Measurements from ENCODE around the gene HOXC5. TPM values are rescaled to one million over a fixed set of nuclear protein-coding genes. Genes with fewer than 3 reads are reported as not detected.

HOXC5 gene
- total RNA-seq, 1 experiment from 2014 or later = not detected

GRCh38 chr12:53988541-53989226, 44.2 kb upstream of the HOXC5 start:
- H3K36me3 Mint-ChIP-seq (ENCODE audit: insufficient read depth, unreplicated experiment) = peaks cover 24% of the 10 kb centered on the region
- H3K27ac Mint-ChIP-seq (ENCODE audit: unreplicated experiment) = no peak overlapping the region
- DNase-seq = no peak
- H3K4me1 Mint-ChIP-seq (ENCODE audit: low read depth, unreplicated experiment) = peaks cover 24% of the 10 kb centered on the region
- no peaks in the 10 kb centered on the region for H3K9me3 Mint-ChIP-seq (ENCODE audit: low read depth, unreplicated experiment)
- no peak for TF ChIP-seq CTCF (IDR thresholded peaks at IDR 0.05; ENCODE audit: unreplicated experiment)
- intact Hi-C loops (cut with micrococcal nuclease; ENCODE audit: unreplicated experiment) = loop anchor here (1.0 kb wide), 1 partner anchor 221 kb away; no protein-coding TSS in a partner anchor
- H3K27me3 Mint-ChIP-seq (ENCODE audit: unreplicated experiment) = peaks cover 100% of the 10 kb centered on the region
- peak overlapping the region; percentile 10 for H3K4me3 Mint-ChIP-seq (ENCODE audit: low read depth, unreplicated experiment)
- CTCF ChIA-PET = interaction anchor here (0.6 to 1.8 kb wide), 4 partner anchors 185 to 231 kb away, joined by 4 to 9 read pairs (median 6); no protein-coding TSS in a partner anchor
- BruUV-seq (replicated peaks) = no TSS peak

GRCh38 chr12:53989227-53990113, 43.4 kb upstream of the HOXC5 start:
- Mint-ChIP-seq H3K27ac (ENCODE audit: unreplicated experiment) (no peak overlapping the region), H3K4me3 (ENCODE audit: low read depth, unreplicated experiment) (peak overlapping the region; percentile 10), H3K27me3 (ENCODE audit: unreplicated experiment) (peaks cover 100% of the 10 kb centered on the region), H3K4me1 (ENCODE audit: low read depth, unreplicated experiment) (peaks cover 32% of the 10 kb centered on the region), H3K36me3 (ENCODE audit: insufficient read depth, unreplicated experiment) (peaks cover 18% of the 10 kb centered on the region), H3K9me3 (ENCODE audit: low read depth, unreplicated experiment) (no peaks in the 10 kb centered on the region)
- CTCF ChIA-PET = interaction anchor here (0.7 to 2.7 kb wide), 5 partner anchors 11 to 289 kb away, joined by 4 to 9 read pairs (median 6); partner anchors contain the start of gene HOXC9
- BruUV-seq (replicated peaks) = no TSS peak
- peak; percentile 55 for DNase-seq
- peak; percentile 70 for TF ChIP-seq CTCF (IDR thresholded peaks at IDR 0.05; ENCODE audit: unreplicated experiment)
- intact Hi-C loops (cut with micrococcal nuclease; ENCODE audit: unreplicated experiment) = loop anchor here (1.0 kb wide), 1 partner anchor 222 kb away; no protein-coding TSS in a partner anchor

- H3K4me1 Mint-ChIP-seq (ENCODE audit: low read depth, unreplicated experiment) = peaks cover 42% of the 10 kb centered on the region
- no TSS peak for BruUV-seq (replicated peaks)
- H3K4me3 Mint-ChIP-seq (ENCODE audit: low read depth, unreplicated experiment) = peak overlapping the region; percentile 10
- DNase-seq = no peak
- intact Hi-C loops (cut with micrococcal nuclease; ENCODE audit: unreplicated experiment) = no loop called here
- H3K9me3 Mint-ChIP-seq (ENCODE audit: low read depth, unreplicated experiment) = no peaks in the 10 kb centered on the region
- H3K27ac Mint-ChIP-seq (ENCODE audit: unreplicated experiment) = no peak overlapping the region
- CTCF ChIA-PET = interaction anchor here (0.7 to 2.7 kb wide), 7 partner anchors 10 to 290 kb away, joined by 3 to 8 read pairs (median 4); partner anchors contain the start of genes HOXC8 and HOXC9
- H3K36me3 Mint-ChIP-seq (ENCODE audit: insufficient read depth, unreplicated experiment) = peaks cover 17% of the 10 kb centered on the region
- TF ChIP-seq CTCF (IDR thresholded peaks at IDR 0.05; ENCODE audit: unreplicated experiment) = no peak
- peaks cover 100% of the 10 kb centered on the region for H3K27me3 Mint-ChIP-seq (ENCODE audit: unreplicated experiment)
Observed at GRCh38 chr12:53990311-53991076, 42.4 kb upstream of the HOXC5 start.

- DNase-seq = no peak
Observed at GRCh38 chr12:53991077-53991460, 41.8 kb upstream of the HOXC5 start.

More at GRCh38 chr12:53991077-53991460, 41.8 kb upstream of the HOXC5 start:
- H3K36me3 Mint-ChIP-seq (ENCODE audit: insufficient read depth, unreplicated experiment) = peaks cover 17% of the 10 kb centered on the region
- CTCF ChIA-PET = interaction anchor here (0.9 to 2.7 kb wide), 6 partner anchors 9 to 223 kb away, joined by 3 to 8 read pairs (median 4); partner anchors contain the start of genes HOXC8 and HOXC9
- no TSS peak for BruUV-seq (replicated peaks)
- no peak for TF ChIP-seq CTCF (IDR thresholded peaks at IDR 0.05; ENCODE audit: unreplicated experiment)
- H3K27me3 Mint-ChIP-seq (ENCODE audit: unreplicated experiment) = peaks cover 100% of the 10 kb centered on the region
- H3K9me3 Mint-ChIP-seq (ENCODE audit: low read depth, unreplicated experiment) = no peaks in the 10 kb centered on the region
- no peak overlapping the region for H3K27ac Mint-ChIP-seq (ENCODE audit: unreplicated experiment)
- H3K4me1 Mint-ChIP-seq (ENCODE audit: low read depth, unreplicated experiment) = peaks cover 44% of the 10 kb centered on the region
- no peak overlapping the region for H3K4me3 Mint-ChIP-seq (ENCODE audit: low read depth, unreplicated experiment)
- intact Hi-C loops (cut with micrococcal nuclease; ENCODE audit: unreplicated experiment) = no loop called here
